Body of pancreas (tissue), 4 donors: ENCODE measurements around the gene ZNF415. TPM values are rescaled to one million over a fixed set of nuclear protein-coding genes. Genes with fewer than 3 reads are reported as not detected.

Experiments used
- ATAC-seq: fragments of 150-250 bp; one replicate; pipeline ENCODE4 v1.9.1; 2016
- DNase-seq, 4 donors: peaks; one replicate each; pipeline ENCODE4 v3.0.0-alpha.2; 2019
- H3K27ac ChIP-seq, 4 donors: fragments of 200-600 bp; sonication (generic); 1 replicate in 3 of 4; 2 replicates in 1 of 4; pipeline versions ENCODE4 v1.5.1 to v1.6.1; 2016 to 2019; ENCODE audit warnings: mild to moderate bottlenecking in 1 of 4, mixed read lengths in 1 of 4, moderate library complexity in 1 of 4
- H3K27me3 ChIP-seq, 2 donors: fragments of 200-600 bp; sonication (generic); one replicate each; pipeline ENCODE4 v1.6.0; 2016; ENCODE audit warnings: mild to moderate bottlenecking in 1 of 2
- H3K36me3 ChIP-seq, 2 donors: fragments of 200-600 bp; sonication (generic); replicated peaks in 1 of 2; 2 replicates each; pipeline ENCODE4 v1.5.1; 2016; ENCODE audit warnings: low read depth in 2 of 2; ENCODE audit not compliant: insufficient read depth in 1 of 2
- H3K4me1 ChIP-seq: fragments of 200-600 bp; sonication (generic); one replicate; pipeline ENCODE4 v1.6.0; 2016
- H3K4me3 ChIP-seq, 2 donors: fragments of 200-600 bp; sonication (generic); 1 replicate in 1 of 2; 2 replicates in 1 of 2; pipeline ENCODE4 v1.5.1; 2016 to 2019
- H3K9me3 ChIP-seq, 3 donors: fragments of 200-600 bp; sonication (generic); 1 replicate in 2 of 3; 2 replicates in 1 of 3; pipeline ENCODE4 v1.5.1; 2016
- POLR2A ChIP-seq, 3 donors: fragments of 450-650 bp; IDR thresholded peaks; one replicate each; pipeline ENCODE4 v1.6.1; 2016; ENCODE audit warnings: antibody characterized with exemption in 3 of 3, mild to moderate bottlenecking in 2 of 3
- whole genome bisulfite sequencing, 2 donors: methylation state at CpG; one replicate each; pipeline ENCODE4 v1.1.5; 2017; 5-methylcytosine and 5-hydroxymethylcytosine counted together
- intact Hi-C: fragments of 100-400 bp; cut with DNase I; formaldehyde crosslinking; loops from one replicate; pipeline ENCODE4 v1.15.1; 2023
- total RNA-seq, 2 donors: library from RNA; depleted of rRNA; stranded (reverse); fragments of >200 nt; gene quantifications; one replicate each; pipeline ENCODE4 v1.1.0, GENCODE V29; 2016
- TF ChIP-seq, protein P1 (sequence below), 7 experiments: fragments of 450-650 bp in 4 of 7; fragments of 200-600 bp in 3 of 7; sonication (generic) in 3 of 7; IDR thresholded peaks; one replicate each; pipeline ENCODE4 v1.5.1; 2016 to 2019; ENCODE audit warnings: antibody characterized with exemption in 7 of 7

Gene ZNF415
- total RNA-seq, 2 donors from 2014 or later = 3.9 to 6.9 TPM

DNA sequence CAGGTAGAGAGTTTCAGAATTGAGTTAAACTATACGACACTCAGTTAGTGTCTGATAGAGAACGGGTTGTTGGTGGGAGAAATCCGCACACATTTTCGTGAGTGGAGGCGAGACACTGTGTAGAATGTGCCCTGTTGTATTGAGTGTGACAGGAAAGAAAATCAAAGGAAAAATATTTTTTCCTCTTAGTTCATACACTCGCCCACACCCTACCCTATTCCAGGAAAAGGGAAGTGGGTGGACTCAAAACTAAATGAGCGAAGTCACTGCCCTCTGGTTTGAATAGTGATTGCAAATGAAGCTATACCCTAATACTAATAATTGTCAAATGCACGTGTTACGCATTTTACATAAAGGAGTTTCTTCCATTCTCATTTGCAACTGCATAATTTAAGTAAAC, 24.1 kb upstream of the ZNF415 start:
- peaks cover 0 to 3% of the 10 kb centered on the region in 2 donors for H3K36me3 ChIP-seq
- H3K4me1 ChIP-seq = peaks cover 12% of the 10 kb centered on the region
- WGBS, 2 donors = 90 to 93% methylated on average over 9 of the region's 9 CpGs
- ATAC-seq (no peak), DNase-seq (no peak)
- H3K9me3 ChIP-seq = no peaks in the 10 kb centered on the region
- no peaks in the 10 kb centered on the region for H3K27me3 ChIP-seq
- H3K4me3 ChIP-seq = no peak overlapping the region
- no peak for TF ChIP-seq POLR2A (IDR thresholded peaks at IDR 0.05)
- TF ChIP-seq, protein P1, sequence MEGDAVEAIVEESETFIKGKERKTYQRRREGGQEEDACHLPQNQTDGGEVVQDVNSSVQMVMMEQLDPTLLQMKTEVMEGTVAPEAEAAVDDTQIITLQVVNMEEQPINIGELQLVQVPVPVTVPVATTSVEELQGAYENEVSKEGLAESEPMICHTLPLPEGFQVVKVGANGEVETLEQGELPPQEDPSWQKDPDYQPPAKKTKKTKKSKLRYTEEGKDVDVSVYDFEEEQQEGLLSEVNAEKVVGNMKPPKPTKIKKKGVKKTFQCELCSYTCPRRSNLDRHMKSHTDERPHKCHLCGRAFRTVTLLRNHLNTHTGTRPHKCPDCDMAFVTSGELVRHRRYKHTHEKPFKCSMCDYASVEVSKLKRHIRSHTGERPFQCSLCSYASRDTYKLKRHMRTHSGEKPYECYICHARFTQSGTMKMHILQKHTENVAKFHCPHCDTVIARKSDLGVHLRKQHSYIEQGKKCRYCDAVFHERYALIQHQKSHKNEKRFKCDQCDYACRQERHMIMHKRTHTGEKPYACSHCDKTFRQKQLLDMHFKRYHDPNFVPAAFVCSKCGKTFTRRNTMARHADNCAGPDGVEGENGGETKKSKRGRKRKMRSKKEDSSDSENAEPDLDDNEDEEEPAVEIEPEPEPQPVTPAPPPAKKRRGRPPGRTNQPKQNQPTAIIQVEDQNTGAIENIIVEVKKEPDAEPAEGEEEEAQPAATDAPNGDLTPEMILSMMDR (IDR thresholded peaks at IDR 0.05) = no peak
- intact Hi-C loops = no loop called here
- peak overlapping the region in 1 of 4 donors; percentile 20 for H3K27ac ChIP-seq

DNA sequence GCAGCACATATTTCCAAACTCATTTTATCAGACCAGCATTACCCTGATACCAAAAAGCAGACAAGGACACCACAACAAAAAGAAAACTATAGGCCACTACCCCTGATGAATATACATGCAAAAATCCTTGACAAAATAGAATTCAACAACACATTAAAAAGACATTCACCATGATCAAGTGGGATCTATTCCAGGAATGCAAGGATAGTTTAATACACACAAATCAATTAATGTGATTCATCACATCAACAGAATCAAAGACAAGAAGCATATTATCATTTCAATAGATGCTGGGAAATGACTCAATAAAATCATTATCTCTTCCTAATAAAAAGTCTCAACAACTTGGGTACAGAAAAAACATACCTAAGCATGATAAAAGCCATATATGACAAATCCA, 14.9 kb upstream of the ZNF415 start:
- Histone ChIP-seq H3K9me3 (peaks cover 0 to 55% (median 0%) of the 10 kb centered on the region in 3 donors), H3K36me3 (peaks cover 14 to 21% of the 10 kb centered on the region in 2 donors)
- no peak for TF ChIP-seq POLR2A (IDR thresholded peaks at IDR 0.05)
- TF ChIP-seq, protein P1 (IDR thresholded peaks at IDR 0.05) = no peak

DNA sequence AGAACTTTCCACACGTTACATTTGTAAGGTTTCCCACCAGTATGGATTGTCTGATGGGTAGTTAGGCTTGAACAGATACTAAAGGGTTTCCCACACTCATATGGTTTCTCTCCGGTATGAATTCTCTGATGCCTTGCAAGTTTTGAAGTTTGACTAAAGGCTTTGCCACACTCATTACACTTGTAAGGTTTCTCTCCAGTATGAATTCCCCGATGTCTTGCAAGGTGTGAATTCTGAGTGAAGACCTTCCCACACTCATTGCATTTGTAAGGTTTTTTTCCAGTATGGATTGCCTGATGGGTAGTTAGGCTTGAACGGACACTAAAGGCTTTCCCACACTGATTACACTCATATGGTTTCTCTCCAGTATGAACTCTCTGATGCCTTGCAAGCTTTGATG, 7.6 kb upstream of the ZNF415 start:
- H3K27ac ChIP-seq = no peak overlapping the region
- H3K27me3 ChIP-seq = no peaks in the 10 kb centered on the region
- H3K36me3 ChIP-seq = peaks cover 16 to 20% of the 10 kb centered on the region in 2 donors
- peaks cover 0 to 56% (median 3%) of the 10 kb centered on the region in 3 donors for H3K9me3 ChIP-seq
- 95 to 96% methylated on average over 4 of the region's 4 CpGs for WGBS, 2 donors
- H3K4me3 ChIP-seq = no peak overlapping the region
- TF ChIP-seq, protein P1 (IDR thresholded peaks at IDR 0.05) = no peak
- TF ChIP-seq POLR2A (IDR thresholded peaks at IDR 0.05) = no peak
- intact Hi-C loops = no loop called here
- no peak for DNase-seq
- H3K4me1 ChIP-seq = no peaks in the 10 kb centered on the region
- no peak for ATAC-seq

More for the DNA sequence above, 14.9 kb upstream of the ZNF415 start:
- no peak for ATAC-seq
- H3K27ac ChIP-seq = no peak overlapping the region
- no peaks in the 10 kb centered on the region for H3K4me1 ChIP-seq
- intact Hi-C loops = no loop called here
- no peak for DNase-seq
- H3K4me3 ChIP-seq = no peak overlapping the region
- H3K27me3 ChIP-seq = no peaks in the 10 kb centered on the region

DNA sequence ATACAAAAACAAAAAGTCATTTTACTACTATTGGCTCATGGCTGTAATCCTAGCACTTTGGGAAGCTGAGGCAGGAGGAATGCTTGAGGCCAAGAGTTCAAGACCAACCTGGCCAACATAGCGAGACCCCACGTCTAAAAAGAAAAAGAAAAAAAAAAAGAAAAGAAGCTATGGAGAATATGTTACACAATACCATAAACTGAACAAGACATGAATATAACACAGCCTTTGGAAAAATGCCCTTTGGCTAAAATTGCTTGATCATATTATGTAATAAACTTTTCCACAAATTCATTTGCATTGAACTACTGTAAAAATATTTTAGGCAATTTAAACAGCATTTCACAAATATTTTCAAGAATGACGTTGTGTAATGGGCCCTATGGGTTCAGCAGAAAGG, 3.7 kb upstream of the ZNF415 start:
- no peak for ATAC-seq
- no peak for DNase-seq
- WGBS, 2 donors = 84 to 92% methylated on average over 3 of the region's 3 CpGs
- Histone ChIP-seq H3K9me3 (peaks cover 0 to 31% (median 3%) of the 10 kb centered on the region in 3 donors), H3K36me3 (no peaks in the 10 kb centered on the region), H3K27me3 (no peaks in the 10 kb centered on the region), H3K27ac (no peak overlapping the region), H3K4me3 (no peak overlapping the region), H3K4me1 (peaks cover 8% of the 10 kb centered on the region)
- intact Hi-C loops = no loop called here
- TF ChIP-seq POLR2A (IDR thresholded peaks at IDR 0.05) = no peak
- TF ChIP-seq, protein P1 (IDR thresholded peaks at IDR 0.05) = no peak

DNA sequence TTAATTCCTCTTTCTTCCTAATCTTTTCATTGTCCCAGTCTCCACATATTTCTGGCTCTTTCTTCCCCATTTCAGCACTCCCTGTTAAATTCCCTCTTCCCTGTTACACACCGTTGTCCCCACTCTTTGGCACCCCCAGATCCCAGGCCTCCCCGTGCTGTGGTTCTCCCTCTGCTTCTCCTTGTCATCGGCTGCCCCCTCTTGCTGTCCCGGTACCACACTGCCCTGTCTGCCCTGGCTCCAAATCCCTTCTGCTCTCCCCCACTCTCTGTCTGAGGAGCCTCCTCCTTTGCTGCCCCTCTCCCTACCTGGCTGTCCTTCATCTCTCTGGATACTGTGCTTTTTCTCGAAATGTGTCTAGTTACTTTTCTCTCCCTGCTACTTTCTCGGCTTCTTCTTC, 983 bp downstream of the ZNF415 start:
- peaks cover 9% of the 10 kb centered on the region for H3K4me1 ChIP-seq
- no peaks in the 10 kb centered on the region for H3K9me3 ChIP-seq
- intact Hi-C loops = no loop called here
- no peak overlapping the region for H3K27ac ChIP-seq
- no peaks in the 10 kb centered on the region for H3K27me3 ChIP-seq
- ATAC-seq (no peak), DNase-seq (no peak)
- 25 to 28% methylated on average over 6 of the region's 6 CpGs for WGBS, 2 donors
- H3K4me3 ChIP-seq = peak overlapping the region; percentile 22 to 26
- TF ChIP-seq, protein P1 (IDR thresholded peaks at IDR 0.05) = no peak
- TF ChIP-seq POLR2A (IDR thresholded peaks at IDR 0.05) = no peak
- no peaks in the 10 kb centered on the region for H3K36me3 ChIP-seq
